Body of pancreas (tissue), 4 donors: ENCODE data around the gene INPP5B. TPM values are rescaled to one million over a fixed set of nuclear protein-coding genes. Genes with fewer than 3 reads are reported as not detected.
A peak's percentile ranks its signal among the peaks of the same experiment; 100 is the strongest.

Experiments
- ATAC-seq: fragments of 150-250 bp; one replicate; pipeline ENCODE4 v1.9.1; 2016
- DNase-seq, 4 donors: peaks; one replicate each; pipeline ENCODE4 v3.0.0-alpha.2; 2019
- H3K27ac ChIP-seq, 4 donors: fragments of 200-600 bp; sonication (generic); 1 replicate in 3 of 4; 2 replicates in 1 of 4; pipeline versions ENCODE4 v1.5.1 to v1.6.1; 2016 to 2019; ENCODE audit warnings: mild to moderate bottlenecking in 1 of 4, mixed read lengths in 1 of 4, moderate library complexity in 1 of 4
- H3K27me3 ChIP-seq, 2 donors: fragments of 200-600 bp; sonication (generic); one replicate each; pipeline ENCODE4 v1.6.0; 2016; ENCODE audit warnings: mild to moderate bottlenecking in 1 of 2
- H3K36me3 ChIP-seq, 2 donors: fragments of 200-600 bp; sonication (generic); replicated peaks in 1 of 2; 2 replicates each; pipeline ENCODE4 v1.5.1; 2016; ENCODE audit warnings: low read depth in 2 of 2; ENCODE audit not compliant: insufficient read depth in 1 of 2
- H3K4me1 ChIP-seq: fragments of 200-600 bp; sonication (generic); one replicate; pipeline ENCODE4 v1.6.0; 2016
- H3K4me3 ChIP-seq, 2 donors: fragments of 200-600 bp; sonication (generic); 1 replicate in 1 of 2; 2 replicates in 1 of 2; pipeline ENCODE4 v1.5.1; 2016 to 2019
- H3K9me3 ChIP-seq, 3 donors: fragments of 200-600 bp; sonication (generic); 1 replicate in 2 of 3; 2 replicates in 1 of 3; pipeline ENCODE4 v1.5.1; 2016
- POLR2A ChIP-seq, 3 donors: fragments of 450-650 bp; IDR thresholded peaks; one replicate each; pipeline ENCODE4 v1.6.1; 2016; ENCODE audit warnings: antibody characterized with exemption in 3 of 3, mild to moderate bottlenecking in 2 of 3
- WGBS, 2 donors: methylation state at CpG; one replicate each; pipeline ENCODE4 v1.1.5; 2017; 5-methylcytosine and 5-hydroxymethylcytosine counted together
- intact Hi-C: fragments of 100-400 bp; cut with DNase I; formaldehyde crosslinking; loops from one replicate; pipeline ENCODE4 v1.15.1; 2023
- total RNA-seq, 2 donors: library from RNA; depleted of rRNA; stranded (reverse); fragments of >200 nt; gene quantifications; one replicate each; pipeline ENCODE4 v1.1.0, GENCODE V29; 2016
- TF ChIP-seq, protein P1 (sequence below), 7 experiments: fragments of 450-650 bp in 4 of 7; fragments of 200-600 bp in 3 of 7; sonication (generic) in 3 of 7; IDR thresholded peaks; one replicate each; pipeline ENCODE4 v1.5.1; 2016 to 2019; ENCODE audit warnings: antibody characterized with exemption in 7 of 7

The INPP5B gene
- total RNA-seq, 2 donors from 2014 or later = 11.5 to 13.5 TPM

- H3K36me3 ChIP-seq = peaks cover 0 to 3% of the 10 kb centered on the region in 2 donors
- DNase-seq = no peak
- H3K27ac ChIP-seq = no peak overlapping the region
- H3K4me1 ChIP-seq = no peaks in the 10 kb centered on the region
- TF ChIP-seq POLR2A (IDR thresholded peaks at IDR 0.05) = no peak
- TF ChIP-seq, protein P1, sequence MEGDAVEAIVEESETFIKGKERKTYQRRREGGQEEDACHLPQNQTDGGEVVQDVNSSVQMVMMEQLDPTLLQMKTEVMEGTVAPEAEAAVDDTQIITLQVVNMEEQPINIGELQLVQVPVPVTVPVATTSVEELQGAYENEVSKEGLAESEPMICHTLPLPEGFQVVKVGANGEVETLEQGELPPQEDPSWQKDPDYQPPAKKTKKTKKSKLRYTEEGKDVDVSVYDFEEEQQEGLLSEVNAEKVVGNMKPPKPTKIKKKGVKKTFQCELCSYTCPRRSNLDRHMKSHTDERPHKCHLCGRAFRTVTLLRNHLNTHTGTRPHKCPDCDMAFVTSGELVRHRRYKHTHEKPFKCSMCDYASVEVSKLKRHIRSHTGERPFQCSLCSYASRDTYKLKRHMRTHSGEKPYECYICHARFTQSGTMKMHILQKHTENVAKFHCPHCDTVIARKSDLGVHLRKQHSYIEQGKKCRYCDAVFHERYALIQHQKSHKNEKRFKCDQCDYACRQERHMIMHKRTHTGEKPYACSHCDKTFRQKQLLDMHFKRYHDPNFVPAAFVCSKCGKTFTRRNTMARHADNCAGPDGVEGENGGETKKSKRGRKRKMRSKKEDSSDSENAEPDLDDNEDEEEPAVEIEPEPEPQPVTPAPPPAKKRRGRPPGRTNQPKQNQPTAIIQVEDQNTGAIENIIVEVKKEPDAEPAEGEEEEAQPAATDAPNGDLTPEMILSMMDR (IDR thresholded peaks at IDR 0.05) = no peak
- H3K9me3 ChIP-seq = no peaks in the 10 kb centered on the region
- H3K27me3 ChIP-seq = no peaks in the 10 kb centered on the region
- 93 to 97% methylated on average over 2 of the region's 2 CpGs for WGBS, 2 donors
- intact Hi-C loops = no loop called here
- ATAC-seq = no peak
- no peak overlapping the region for H3K4me3 ChIP-seq
These were observed 53.2 kb downstream of the INPP5B start for GRCh38 chr1:37893673-37894072.

- no peak for ATAC-seq
- TF ChIP-seq POLR2A (IDR thresholded peaks at IDR 0.05) = no peak
- no peak for DNase-seq
- intact Hi-C loops = no loop called here
- Histone ChIP-seq H3K4me1 (no peaks in the 10 kb centered on the region), H3K4me3 (no peak overlapping the region), H3K36me3 (peaks cover 0 to 11% of the 10 kb centered on the region in 2 donors), H3K27me3 (no peaks in the 10 kb centered on the region), H3K9me3 (no peaks in the 10 kb centered on the region), H3K27ac (no peak overlapping the region)
- WGBS, 2 donors = 80 to 92% methylated on average over 5 of the region's 5 CpGs
These were observed 54.5 kb downstream of the INPP5B start for GRCh38 chr1:37892151-37893047.

DNA sequence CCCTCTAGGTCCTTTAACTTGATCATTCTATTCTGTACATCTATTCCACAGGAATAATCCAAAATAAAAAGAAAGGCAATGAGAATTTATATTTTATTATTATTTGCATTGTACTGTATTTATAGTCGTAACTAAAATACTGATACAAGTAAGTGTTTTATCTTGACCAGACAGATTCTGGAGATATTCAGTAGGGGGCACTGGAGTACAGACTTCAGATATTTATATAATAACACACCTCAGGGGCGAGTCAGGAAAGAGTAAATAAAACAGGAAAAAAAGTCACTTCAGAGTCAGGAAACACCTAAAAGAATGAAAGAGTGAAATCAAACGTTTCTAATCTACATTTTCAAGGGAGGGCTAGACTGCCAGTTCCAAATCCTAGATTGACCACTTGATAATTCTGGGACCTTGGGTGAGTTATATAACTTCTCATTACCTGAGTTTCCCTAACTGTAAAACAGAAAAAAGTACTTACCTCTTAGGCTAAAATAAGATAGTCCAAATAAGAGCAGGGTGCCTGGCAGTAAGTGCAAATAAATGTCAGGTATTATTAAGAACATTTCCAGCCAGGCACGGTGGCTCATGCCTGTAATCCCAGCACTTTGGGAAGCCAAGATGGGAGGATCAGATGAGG, 56.4 kb downstream of the INPP5B start:
- intact Hi-C loops = no loop called here
- peak; percentile 75 for ATAC-seq
- Histone ChIP-seq H3K4me1 (no peaks in the 10 kb centered on the region), H3K4me3 (no peak overlapping the region), H3K36me3 (peaks cover 0 to 22% of the 10 kb centered on the region in 2 donors), H3K27me3 (no peaks in the 10 kb centered on the region), H3K9me3 (no peaks in the 10 kb centered on the region), H3K27ac (peak overlapping the region in 1 of 4 donors; percentile 32)
- WGBS, 2 donors = 13 to 17% methylated on average over 4 of the region's 4 CpGs
- peak in 1 of 4 donors; percentile 34 for DNase-seq
- TF ChIP-seq, protein P1 (IDR thresholded peaks at IDR 0.05) = peak in 6 of 7 experiments; percentile 34 to 69 (median 65)
- no peak for TF ChIP-seq POLR2A (IDR thresholded peaks at IDR 0.05)

GRCh38 chr1:37888022-37888700, 58.7 kb downstream of the INPP5B start:
- H3K36me3 ChIP-seq = peaks cover 13 to 28% of the 10 kb centered on the region in 2 donors
- intact Hi-C loops = no loop called here
- no peaks in the 10 kb centered on the region for H3K27me3 ChIP-seq
- DNase-seq (no peak), ATAC-seq (no peak)
- no peak overlapping the region for H3K4me3 ChIP-seq
- TF ChIP-seq, protein P1 (IDR thresholded peaks at IDR 0.05) = no peak
- TF ChIP-seq POLR2A (IDR thresholded peaks at IDR 0.05) = no peak
- H3K9me3 ChIP-seq = no peaks in the 10 kb centered on the region
- WGBS, 2 donors = 73 to 89% methylated on average over 6 of the region's 6 CpGs
- no peaks in the 10 kb centered on the region for H3K4me1 ChIP-seq
- H3K27ac ChIP-seq = no peak overlapping the region

DNA sequence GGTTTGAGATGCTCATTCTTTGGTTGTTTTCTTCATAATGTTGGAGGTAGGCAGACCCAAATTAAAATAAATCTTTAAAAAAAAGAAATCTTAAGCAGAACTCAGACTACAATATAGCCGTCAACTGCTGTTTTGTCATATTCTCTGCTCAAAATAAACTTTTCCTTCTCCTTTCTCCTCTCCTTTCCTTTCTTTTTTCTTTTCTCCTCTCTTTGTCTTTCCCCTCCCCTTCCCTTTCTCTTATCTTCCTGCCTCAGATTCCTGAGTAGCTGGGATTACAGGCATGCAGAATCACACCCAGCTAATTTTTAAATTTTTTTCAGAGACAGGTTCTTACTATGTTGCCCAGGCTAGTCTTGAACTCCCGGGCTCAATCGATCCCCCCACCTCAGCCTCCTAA, 62.7 kb downstream of the INPP5B start:
- ATAC-seq (no peak), DNase-seq (no peak)
- TF ChIP-seq, protein P1 (IDR thresholded peaks at IDR 0.05) = no peak
- TF ChIP-seq POLR2A (IDR thresholded peaks at IDR 0.05) = no peak
- H3K9me3 ChIP-seq = no peaks in the 10 kb centered on the region
- H3K36me3 ChIP-seq = peaks cover 18 to 36% of the 10 kb centered on the region in 2 donors
- no peaks in the 10 kb centered on the region for H3K27me3 ChIP-seq
- intact Hi-C loops = no loop called here
- no peaks in the 10 kb centered on the region for H3K4me1 ChIP-seq
- 90 to 96% methylated on average over 3 of the region's 3 CpGs for WGBS, 2 donors
- H3K4me3 ChIP-seq = no peak overlapping the region
- H3K27ac ChIP-seq = no peak overlapping the region
